ENCODE data around the gene CD93.
A peak's percentile ranks its signal among the peaks of the same experiment; 100 is the strongest.

CD93 gene

DNA sequence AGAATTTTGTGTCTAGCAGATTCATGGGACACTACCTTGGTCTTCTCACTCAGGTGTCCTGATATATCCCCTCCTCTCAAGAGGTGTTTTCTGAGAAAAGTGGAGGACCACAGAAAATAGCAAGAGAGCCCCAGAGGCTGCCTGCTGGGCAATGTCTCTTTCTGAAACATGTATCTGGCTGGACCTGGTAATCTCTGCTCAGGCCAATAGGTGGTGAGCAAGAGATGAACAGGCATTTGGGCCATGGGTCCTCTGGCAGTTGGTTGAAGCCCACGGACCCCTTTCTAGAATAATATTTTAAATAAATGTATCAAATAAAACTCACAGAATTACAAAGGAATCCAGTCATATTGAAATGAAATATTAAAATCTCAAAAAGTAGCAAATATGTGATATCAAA lies 27.9 kb downstream of the CD93 start:
- DNase-seq: no peak

GRCh38 chr20:23052904-23053303 lies 33.2 kb downstream of the CD93 start:
- DNase-seq: no peak

GRCh38 chr20:23050847-23051627 lies 35.1 kb downstream of the CD93 start:
- peak in 1 of 2 donors; percentile 25 for DNase-seq

DNA sequence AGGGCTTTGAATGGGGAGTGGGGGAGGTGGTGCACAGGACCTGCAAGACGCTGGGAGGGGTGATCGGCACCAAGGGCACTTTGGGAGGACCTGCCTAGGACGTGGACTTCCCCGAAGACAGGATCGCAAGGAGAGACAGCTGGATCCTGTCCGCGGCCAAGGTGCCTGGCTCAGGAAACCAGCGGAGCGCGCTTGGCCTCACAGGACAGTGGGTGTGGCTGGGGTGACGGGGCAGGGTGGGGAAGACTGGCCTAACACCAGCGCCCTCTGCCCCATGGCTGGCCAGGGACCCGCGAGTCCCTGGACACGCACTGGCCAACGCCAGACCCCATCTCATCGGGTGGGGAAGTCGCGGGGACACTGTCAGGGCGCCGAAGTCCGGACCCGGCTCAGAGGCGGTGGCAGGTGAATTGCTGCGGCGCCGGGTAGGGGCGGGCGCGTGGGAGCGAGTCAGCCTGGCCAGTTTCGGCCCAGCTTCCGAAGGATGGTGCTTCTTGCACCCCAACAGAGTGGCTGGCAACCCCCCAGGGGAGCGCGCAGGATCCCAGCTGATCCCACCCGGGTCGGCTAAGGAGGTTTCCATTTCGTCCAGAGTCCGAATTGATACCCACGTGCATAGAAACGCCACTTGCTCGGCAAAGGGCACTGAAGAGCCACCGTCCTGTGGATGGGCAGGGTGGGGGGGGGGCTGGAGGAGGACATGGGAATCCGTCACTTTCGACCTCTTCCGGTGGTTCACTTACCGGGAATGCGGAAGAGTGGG lies 35.9 kb downstream of the CD93 start:
- DNase-seq: no peak

DNA sequence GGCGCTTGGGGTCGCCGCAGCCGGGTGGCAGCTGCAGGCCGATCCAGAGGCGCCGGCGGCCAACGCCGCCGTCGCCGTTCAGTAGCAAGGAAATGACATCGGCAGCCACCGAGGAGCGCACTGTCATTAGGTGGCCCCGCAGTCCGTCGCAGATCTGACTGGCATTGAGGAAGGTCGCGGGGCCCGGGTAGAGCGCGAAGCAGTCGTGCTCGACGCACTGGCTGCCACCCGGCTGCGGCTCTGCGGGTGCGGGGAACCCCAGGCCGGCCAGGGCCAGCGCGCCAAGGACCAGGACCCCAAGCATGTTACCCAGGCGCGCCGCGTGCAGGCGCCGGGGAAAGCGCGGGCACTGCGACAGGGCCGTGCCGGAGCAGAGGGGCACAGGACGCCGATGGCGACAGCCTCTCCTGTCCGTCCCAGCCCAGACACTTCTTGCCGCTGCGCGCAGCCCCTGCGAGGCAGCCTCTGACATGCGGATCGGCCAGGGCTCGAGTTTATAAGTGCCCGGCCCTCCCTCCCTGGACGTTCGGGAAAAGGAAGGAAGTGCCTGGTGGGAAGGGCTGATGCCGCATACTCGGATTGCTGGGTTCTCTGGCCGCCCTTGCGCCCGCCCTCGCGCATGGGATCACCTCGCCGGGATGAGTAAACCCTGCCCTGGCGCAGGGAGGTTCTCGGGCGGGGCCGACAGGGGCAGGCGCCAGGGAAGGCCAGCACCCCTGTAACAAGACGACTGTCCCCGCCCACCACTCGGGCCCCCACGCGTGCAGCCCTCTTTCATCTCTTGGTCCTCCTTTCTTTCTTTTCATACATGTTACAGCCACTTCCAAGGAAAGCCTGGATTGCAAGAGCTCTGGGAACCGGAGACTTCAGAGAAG lies 36.7 kb downstream of the CD93 start, which contains the start of gene THBD:
Gene THBD (minus strand): TSS at position 472 of the 875 bp plus-strand sequence. CDS start 168 bp downstream, at position 304.
- no peak for DNase-seq

GRCh38 chr20:23048283-23049200 lies 37.6 kb downstream of the CD93 start:
- DNase-seq: no peak

DNA sequence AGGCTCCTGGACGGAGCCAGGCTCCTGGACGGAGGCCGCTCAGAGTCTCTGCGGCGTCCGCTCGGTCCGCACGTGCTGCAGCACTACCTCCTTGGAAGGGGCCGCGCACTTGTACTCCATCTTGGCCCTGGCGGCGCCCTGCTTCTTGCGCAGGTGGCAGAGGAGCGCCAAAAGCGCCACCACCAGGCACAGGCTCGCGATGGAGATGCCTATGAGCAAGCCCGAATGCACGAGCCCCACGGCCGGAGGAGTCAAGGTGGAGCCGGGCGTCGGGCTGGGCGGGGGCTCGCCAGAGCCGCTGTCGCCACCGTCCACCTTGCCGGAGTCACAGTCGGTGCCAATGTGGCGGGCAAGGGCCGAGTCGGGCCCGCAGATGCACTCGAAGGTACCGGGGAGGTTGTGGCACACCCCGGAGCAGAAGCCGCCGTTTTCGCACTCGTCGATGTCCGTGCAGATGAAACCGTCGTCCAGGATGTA lies 38.3 kb downstream of the CD93 start:
- DNase-seq: no peak

GRCh38 chr20:23047001-23047737 lies 39.0 kb downstream of the CD93 start:
- no peak for DNase-seq

DNA sequence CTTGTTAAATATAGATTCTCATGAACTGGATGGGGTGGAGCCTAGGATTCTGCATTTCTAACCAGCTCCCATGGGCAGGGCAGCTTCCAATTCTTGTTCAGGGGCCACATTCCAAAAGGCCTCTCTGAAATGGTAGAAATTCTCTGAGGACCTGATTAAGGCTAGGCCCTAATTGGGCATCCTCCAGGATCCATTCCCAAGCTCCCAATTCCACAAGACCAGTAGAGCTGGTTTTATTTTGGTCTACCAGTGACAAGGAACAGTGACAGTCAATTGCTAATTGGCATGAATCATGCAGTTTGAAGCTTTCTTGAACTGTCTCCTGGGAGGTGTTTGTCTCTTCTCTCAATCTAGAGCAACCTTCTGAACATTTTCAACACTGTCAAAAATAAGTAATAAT lies 39.7 kb downstream of the CD93 start:
- no peak for DNase-seq

DNA sequence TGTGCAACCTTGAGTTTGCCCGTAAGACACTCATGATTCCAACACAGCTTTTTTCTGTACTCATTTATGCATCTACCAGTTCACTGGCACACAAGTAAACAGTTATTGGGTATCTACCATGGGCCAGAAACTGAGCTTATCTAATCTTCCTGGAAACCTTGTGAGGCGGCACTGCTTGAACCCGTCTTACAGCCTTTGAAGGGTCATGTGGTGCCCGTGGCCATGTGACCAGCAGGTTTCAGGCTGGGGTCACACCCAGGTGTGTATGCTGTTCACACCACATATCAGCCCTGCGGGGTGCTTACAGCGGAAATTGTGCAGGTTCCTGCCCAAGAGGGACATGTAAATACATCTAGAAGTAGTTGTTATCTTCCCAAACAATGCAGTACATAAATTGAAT lies 42.7 kb downstream of the CD93 start:
- no peak for DNase-seq

DNA sequence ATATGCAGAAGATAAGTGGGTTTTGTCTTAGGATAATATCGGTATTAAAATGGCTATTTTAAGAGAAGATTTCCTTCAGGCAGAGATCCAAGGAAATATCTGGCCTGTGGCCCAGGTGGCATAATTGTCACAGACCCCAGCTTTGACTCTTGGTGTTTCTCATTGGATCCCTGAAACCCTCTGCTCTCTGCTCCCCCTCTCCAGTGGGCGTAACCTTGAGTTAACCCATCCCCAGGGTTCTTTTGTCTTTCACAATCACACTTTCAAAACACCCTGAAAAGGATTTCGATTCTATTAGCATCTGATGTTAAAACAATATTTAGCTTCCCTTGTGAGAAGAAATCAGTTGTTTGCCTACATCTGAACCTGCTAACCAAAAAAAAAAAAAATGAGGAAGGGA lies 43.9 kb downstream of the CD93 start:
- DNase-seq: no peak

GRCh38 chr20:23039885-23040508 lies 46.1 kb downstream of the CD93 start:
- DNase-seq: no peak

DNA sequence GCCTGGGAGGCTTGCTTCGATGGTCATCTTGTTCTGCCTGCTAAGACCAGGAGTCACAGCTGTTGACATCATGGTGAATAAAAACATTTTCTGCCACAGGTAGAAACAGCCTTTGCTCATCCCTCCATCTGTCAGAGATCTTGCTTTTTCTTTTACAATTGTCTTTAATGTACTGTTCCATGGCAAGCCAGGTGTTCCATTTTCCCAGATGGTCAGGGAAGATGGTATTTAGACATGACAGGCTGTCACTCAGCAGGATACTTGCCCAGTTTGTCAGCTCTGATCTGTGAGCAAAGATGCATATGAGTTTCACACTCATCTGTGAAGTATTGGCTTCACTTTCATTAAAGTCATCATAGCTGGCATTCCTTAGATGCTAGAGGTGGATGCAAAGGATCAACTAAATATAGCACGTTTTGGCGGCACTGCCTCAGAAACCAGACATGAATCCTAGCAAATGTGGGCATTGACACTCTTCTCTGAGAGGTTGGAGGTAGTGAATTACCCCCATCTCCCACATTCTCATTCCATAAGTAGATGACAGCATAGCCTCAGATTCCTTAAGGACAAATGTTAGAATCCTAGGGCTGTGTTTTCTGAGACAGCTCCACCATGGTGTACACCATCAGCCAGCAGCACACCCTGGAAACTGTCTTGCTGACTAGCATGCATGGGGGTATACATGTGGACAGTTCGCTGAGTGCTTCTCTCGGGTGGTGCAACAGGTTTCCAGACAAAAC lies 46.8 kb downstream of the CD93 start:
- no peak for DNase-seq

GRCh38 chr20:23037017-23037481 lies 49.1 kb downstream of the CD93 start:
- no peak for DNase-seq

- DNase-seq: no peak
Measured at GRCh38 chr20:23036371-23036770, 49.8 kb downstream of the CD93 start.

DNA sequence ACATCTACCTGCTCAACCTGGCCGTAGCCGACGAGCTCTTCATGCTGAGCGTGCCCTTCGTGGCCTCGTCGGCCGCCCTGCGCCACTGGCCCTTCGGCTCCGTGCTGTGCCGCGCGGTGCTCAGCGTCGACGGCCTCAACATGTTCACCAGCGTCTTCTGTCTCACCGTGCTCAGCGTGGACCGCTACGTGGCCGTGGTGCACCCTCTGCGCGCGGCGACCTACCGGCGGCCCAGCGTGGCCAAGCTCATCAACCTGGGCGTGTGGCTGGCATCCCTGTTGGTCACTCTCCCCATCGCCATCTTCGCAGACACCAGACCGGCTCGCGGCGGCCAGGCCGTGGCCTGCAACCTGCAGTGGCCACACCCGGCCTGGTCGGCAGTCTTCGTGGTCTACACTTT lies 50.4 kb downstream of the CD93 start:
- no peak for DNase-seq

DNA sequence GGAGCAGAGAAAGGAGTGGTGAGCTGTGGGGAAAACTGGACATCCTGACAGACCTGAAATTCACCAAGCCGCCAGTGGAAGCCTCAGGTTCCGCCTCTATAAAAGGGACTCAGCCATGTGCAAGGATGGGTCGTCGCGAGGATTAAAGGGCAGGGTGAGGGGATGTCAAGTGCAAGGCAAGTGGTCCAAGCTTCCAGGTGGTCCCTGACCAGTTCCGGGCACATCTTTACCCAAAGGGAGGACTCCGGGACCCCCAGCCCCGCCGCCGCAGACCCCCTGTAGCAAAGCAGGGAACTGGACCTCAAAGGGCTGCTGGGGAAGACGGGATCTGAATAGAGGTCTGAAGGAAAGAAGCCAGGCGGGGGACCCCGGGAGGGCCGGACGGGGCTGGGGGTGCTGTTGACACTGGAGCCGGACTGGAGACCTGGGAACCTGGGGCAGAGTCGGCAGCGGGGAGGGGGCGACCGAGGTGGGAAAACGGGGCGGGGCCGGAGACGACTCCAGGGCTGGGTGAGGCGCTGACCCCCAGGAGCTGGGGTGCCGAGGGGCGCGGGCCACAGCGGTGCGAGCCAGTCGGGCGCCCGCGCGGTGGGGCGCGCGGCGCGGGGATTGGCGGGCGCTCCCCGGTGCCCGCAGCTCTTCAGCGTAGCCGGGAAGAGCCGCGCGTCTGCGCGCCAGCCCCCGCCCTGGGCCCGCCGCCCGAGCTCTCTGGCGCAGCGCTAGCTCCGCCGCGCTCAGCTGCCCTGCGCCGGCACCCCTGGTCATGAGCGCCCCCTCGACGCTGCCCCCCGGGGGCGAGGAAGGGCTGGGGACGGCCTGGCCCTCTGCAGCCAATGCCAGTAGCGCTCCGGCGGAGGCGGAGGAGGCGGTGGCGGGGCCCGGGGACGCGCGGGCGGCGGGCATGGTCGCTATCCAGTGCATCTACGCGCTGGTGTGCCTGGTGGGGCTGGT lies 51.1 kb downstream of the CD93 start, which contains the start of gene SSTR4:
Gene SSTR4 (plus strand): TSS at position 592 of the 951 bp plus-strand sequence. CDS start 172 bp downstream, at position 764.
- DNase-seq: no peak

DNA sequence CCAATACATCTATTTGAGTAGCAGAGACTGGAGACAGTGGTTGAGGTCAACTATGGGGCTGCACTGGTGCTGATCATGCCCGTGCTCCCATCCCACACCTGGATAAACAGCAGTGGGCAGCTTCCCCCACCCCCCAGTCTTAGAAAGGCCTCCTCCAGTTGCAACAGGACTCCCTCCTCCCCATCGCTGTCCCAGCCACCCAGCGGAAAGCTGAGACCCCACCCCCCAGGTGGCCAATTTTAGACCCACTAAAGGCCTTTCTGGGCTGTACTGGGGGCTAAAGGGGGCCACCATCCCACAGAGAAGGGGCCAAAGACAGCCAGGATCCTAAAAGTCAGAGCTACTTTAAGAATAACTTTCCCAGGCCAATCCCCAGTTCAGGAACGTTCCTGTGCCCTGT lies 52.2 kb downstream of the CD93 start:
- DNase-seq: no peak

GRCh38 chr20:23032750-23033078 lies 53.4 kb downstream of the CD93 start:
- DNase-seq: no peak

Data from hippocampal formation (tissue), 2 donors.